HL-60/S4 (cell line): ENCODE results near the gene OR2T11.
"Not testable (repeated sequence)": the region's sequence is repeated elsewhere in the genome, so short reads cannot be mapped to it uniquely, and the experiment has no call there.

Source experiments
- in situ Hi-C: fragments of 300-500 bp; cut with MboI; formaldehyde crosslinking; loops from 2 replicates; pipeline ENCODE4 v1.14.3; 2022; ENCODE audit warnings: low sequenced_read_pairs

Gene OR2T11

DNA sequence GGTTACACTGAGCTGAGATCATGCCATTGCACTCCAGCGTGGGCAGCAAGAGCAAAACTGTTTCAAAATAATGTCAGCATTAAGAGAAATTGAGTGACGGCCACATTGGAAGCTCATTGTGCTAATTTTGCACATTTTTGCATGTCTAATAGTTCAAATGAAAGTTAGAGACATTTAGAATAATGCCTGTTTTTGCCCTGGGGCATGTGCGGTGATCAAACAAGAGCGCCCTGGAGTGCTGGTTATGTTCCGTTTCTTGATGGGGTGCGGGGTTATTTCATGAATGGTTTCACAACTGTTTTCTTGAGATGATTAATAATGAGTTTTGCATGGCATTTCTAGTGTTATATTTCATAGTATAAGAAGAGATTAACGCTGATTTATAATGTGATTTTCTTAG lies 13.1 kb downstream of the OR2T11 start:
- in situ Hi-C loops: no loop called here

DNA sequence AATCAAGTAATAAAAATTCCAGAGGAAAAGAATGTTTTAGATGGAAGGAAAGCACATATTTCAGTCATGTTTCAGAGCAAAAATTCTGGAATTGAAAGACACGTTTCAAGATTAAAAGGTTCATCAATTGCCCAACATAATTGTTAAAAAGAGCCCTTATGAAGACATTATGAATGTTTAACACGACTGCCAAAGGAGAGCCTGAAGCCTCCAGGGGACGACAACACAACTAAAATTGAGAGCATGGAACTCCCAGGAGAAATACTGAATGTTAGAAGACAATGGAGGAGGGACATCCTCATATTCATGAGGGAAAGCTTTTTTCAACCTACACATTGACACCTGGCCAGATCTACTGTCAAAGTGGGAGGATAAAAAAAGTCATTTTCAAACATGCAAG lies 16.0 kb downstream of the OR2T11 start:
- in situ Hi-C loops: loop anchor here (5.0 kb wide), 1 partner anchor 48 kb away; no protein-coding TSS in a partner anchor

DNA sequence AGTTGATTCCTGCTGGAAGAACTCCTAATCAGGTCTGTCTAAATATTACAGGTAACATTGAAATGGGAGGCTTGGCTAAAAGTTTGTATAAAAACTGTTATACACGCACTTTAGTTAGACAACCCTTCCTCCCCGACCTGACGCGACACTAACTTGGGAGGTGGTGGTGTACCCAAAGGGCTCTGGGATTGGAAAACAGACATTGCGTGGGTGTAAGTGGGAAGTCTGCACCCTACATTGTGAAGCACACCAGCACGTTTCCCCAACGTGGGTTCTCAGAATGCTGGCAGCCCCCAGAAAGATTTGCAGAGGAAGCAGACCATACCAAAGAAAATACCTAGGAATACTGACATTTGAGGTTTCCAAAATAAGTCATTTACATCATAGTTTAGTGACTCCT lies 16.8 kb downstream of the OR2T11 start:
- in situ Hi-C loops: loop anchor here (5.0 kb wide), 1 partner anchor 49 kb away; no protein-coding TSS in a partner anchor

DNA sequence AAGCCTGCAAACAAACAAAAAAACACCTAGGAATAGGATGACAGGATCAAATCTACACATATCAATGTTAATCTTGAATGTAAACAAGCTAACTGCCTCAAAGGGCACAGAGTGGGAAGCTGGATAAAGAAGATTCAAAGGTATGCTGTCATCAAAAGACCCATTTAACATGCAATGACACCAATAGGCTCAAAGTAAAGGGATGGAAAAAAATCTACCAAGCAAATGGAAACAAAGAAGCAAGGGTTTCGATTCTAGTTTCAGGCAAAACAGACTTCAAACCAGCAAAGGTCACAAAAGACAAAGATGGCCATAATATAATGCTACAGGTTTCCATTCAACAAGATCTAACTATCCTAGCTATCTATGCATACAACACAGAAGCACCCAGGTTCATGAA lies 21.1 kb downstream of the OR2T11 start:
- in situ Hi-C loops: no loop called here

DNA sequence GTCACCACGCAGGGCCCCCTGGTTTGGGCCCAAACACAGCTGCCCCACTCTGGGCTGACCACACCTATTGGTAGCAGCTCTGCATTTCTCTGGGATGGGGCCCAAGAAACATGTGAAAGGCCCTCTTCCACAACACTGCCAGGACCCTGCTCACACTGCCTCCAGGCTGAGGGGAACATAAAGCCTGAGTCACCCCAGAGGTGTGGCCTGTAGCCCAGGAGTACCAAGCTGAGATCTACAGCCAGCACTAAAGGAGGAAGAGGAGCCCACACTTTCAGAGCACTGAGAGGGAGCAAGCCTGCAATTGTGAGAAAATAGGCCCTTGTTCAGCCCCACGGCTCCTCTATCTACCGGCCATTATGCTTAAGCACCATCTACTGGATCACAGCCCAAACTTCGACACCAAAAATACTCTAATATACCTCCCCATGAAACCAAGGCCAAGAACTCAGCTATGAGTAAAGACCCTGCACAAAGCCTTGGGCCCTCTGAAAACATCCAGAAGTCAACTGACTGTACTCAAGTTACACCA lies 22.9 kb downstream of the OR2T11 start:
- in situ Hi-C loops: no loop called here

DNA sequence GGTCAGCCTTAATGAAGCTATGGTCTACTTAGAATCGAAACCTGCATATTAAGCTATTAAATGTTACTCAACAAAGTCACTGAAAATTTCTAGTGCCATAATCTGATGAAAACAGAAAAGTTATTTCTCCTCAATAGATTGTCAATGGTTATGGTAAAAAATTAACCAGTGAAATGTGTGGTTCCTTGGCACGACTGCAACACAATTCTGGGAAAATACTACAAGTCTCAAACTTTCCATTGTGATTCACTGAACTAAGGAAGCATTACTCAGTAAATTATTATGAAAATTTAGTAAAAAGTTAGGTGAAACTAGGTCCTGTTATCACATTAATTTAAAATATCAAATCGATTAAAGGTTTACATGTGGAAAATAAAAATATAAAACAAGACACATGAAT lies 24.6 kb downstream of the OR2T11 start:
- in situ Hi-C loops: no loop called here

DNA sequence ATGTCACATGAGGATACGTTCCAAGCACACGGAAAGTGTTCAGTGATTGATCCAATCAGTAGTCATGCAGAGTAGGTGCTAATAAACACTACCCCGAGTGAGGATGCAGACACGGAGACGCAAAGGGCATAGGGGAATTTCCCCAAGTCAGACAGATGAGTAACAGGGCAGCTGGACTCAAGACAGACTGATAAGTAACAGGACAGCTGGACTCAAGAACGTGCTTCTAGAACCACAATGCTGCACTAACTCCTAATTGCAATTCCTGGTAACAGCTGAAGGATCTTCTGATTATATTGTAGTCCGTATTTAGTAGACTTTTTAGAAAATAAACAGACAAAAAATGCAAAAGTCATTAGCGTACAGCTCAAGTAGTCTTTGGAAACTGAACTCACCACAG lies 35.5 kb downstream of the OR2T11 start:
- in situ Hi-C loops: no loop called here

DNA sequence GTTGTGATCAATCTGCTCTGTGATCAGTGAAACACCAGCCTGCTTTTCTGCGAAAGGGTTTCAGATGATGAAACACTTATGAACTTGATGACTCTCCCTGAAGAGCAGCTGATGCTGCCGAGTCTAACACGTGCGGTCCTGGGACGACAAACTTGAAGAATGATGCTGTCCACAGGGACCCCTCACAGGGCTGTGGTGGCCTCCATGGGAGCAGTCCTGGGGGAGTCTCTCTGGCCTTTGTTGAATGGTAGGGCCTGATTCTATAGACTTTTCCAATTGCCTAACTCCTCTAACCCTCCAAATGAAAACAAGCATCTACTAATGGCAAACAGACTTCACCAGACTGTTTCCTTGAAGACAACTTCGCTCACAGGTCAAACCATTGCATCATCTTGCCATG lies 37.3 kb downstream of the OR2T11 start, which contains the start of gene OR2T10:
Gene OR2T10 (minus strand): TSS at position 112 of the 400 bp plus-strand sequence. CDS start 3,932 bp downstream, outside the sequence.
- in situ Hi-C loops: no loop called here

DNA sequence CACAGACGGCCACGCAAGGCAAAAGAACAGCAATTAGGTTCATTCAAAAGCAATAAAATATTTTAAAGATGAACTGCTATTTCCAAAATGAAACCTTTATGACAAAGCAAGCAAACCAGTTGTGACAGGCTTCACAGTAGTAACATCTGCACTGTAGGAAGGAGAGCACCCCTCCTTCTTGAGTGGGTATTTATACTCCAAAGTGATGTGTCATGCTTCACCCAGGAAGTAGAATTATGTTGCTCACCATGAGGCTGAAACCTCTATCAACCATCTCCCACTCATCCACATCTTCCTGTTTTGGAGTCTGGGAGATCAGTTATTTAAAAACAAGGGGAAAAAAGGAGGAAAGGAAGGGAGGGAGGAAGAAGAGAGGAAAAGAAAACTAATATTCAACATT lies 38.3 kb downstream of the OR2T11 start:
- in situ Hi-C loops: no loop called here

DNA sequence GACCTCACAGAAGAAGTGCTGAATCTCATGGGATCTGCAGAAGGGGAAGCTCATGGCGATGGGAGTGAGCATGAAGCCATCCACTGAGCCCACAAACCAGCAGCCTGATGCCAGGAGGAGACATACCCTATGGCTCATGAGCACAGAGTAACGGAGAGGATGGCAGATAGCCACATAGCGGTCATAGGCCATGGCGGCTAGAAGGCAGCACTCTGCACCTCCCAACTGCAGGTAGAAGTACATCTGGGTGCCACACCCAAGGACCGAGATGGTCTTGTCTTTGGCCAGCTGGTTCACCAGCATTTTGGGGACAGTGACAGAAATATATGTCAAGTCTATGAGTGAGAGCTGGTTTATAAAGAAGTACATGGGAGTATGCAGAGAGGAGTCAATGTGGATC lies 41.7 kb downstream of the OR2T11 start:
- in situ Hi-C loops: no loop called here

DNA sequence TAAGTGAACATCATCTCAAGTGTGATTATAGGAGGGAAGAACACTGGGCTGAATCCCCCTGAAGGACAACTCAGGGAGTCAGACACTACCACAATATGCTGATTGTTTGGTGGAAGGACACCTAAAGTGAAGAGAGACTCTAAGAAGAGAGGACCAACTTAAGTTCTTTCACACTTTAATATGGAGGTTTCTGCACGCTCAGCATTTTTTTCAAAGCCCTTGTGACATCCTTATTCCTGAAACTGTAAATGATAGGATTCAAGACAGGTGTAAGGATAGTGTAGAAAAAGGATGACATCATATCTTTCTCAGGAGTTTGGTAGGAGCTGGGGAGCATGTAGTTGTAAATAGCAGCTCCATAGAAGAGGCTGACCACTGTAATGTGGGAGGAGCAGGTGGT lies 42.2 kb downstream of the OR2T11 start:
- in situ Hi-C loops: no loop called here

DNA sequence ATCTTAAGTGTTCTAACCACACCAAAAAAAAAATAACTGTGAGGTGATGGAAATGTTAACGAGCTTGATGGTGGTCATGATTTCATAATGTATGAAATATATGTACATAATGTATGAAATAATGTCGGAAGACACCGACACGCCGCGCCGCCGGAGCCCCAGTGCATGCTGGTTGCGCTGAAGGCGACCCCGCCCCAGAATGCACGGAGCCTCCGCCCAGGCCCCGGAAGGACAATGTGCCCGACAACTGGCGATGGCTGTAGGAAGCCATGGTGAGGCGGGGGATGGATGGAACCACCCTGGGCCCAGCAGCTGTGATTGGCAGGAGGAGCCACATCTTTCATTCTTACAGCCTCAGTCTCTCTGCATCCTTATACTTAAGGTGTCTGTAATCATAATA lies 44.8 kb downstream of the OR2T11 start:
- in situ Hi-C loops: no loop called here

DNA sequence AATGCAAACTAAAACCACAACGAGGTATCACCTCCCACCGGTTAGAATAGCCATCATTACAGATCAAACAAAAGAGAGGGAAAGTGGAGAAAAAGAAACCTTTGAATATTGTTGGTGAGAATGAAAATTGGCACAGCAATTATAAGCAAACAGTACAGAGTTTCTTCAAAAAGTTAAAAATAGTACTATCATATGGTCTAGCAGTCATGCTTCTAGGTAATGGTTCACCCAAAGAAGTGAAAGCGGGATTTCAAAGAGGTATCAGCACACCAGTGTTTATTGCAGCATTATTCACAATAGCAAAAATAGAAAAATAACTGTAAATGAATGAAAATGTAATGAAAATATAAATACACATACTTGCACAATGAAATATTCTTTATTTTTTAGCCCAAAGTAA lies 45.6 kb downstream of the OR2T11 start:
- in situ Hi-C loops: no loop called here

DNA sequence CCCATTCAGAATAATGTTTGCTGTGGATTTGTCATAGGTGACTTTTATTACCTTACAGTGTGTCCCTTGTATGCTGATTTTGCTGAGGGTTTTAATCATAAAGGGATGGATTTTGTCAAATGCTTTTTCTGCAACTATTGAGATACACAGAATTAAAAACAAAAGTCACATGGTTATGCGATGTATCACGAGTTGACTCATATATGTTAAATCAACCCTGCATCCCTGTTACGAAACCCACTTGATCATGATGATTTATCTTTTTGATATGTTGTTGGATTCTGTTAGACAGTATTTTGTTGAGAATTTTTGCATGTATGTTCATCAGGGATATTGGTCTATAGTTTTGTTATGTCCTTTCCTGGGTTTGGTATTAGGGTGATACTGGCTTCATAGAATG lies 49.6 kb downstream of the OR2T11 start:
- in situ Hi-C loops: no loop called here

DNA sequence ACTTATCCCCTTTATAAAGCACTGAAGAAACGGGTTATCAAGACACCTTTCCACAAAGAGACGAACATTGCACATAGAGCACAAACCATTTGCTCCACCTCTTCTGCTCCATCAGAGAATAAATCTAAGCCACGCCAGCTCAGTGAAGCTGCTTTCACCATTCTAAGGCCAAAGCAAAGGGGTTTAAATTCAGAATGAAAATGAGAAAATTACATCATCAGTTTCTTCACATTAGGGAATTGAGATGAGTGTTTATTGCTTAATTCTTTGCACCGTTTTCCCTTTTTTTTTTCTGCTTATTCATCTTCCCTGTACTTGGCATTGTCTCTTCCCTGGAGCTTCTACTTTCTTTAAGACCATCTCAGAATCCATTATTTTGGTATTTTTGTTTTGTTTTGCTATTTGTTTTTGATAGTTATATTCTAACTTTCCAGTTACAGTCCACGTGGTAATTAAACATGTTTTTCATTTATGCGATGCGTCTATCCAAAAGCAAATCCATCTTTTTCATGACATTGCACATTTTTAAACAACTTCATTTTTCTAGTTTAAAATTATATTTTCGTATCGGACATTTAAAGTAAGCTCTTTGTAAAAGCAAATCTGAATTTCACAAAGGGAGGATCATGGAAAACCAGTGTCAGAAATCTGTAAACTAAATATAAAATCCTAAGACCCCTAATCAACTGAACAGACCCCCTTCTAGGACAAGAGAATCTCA lies 58.5 kb downstream of the OR2T11 start:
- in situ Hi-C loops: no loop called here

DNA sequence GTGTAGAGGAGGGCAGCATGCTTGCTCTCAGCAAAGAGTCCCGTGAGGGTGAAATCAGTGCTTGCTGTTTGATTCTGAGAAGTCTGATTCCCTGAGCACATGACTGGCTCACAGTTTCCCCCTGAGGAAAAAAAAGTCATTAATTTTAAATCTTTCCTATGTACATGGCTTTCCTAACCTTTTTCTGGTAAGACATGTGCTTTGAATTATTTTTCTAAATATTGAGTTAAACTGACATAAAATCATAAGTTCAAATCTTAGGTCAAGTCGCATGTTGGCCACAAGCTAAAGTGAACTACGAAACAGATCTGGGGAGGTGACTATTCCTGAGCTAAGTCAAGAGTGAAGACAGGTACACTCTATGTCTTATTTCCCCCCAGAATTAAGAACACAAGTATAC lies 60.2 kb downstream of the OR2T11 start, which contains the start of gene OR2T34:
Gene OR2T34 (minus strand): TSS at position 101 of the 400 bp plus-strand sequence. CDS start 0 bp downstream, at position 101.
- in situ Hi-C loops: not testable (repeated sequence)

DNA sequence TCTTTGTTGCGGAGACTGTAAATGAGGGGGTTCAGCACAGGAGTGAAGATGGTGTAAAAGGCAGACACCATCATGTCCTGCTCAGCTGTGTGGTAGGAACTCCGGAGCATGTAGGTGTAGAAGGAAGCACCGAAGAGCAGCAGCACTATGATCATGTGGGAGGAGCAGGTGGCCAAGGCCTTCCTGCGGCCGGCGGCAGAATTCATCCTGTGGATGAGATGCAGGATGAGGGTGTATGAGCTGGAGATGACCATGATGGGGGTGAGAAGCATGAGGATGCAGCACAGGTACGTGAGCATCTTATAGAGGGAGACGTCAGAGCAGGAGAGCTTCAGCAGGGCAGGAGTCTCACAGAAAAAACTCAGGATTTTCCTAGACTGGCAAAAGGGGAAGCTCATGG lies 61.0 kb downstream of the OR2T11 start:
- in situ Hi-C loops: not testable (repeated sequence)
